ENCODE results near the gene SMAD1. TPM values are rescaled to one million over a fixed set of nuclear protein-coding genes. Genes with fewer than 3 reads are reported as not detected.

Gene SMAD1
- total and polyA plus RNA-seq, 12 donors, result 1.4 to 23.8 (median 14.2) TPM

DNA sequence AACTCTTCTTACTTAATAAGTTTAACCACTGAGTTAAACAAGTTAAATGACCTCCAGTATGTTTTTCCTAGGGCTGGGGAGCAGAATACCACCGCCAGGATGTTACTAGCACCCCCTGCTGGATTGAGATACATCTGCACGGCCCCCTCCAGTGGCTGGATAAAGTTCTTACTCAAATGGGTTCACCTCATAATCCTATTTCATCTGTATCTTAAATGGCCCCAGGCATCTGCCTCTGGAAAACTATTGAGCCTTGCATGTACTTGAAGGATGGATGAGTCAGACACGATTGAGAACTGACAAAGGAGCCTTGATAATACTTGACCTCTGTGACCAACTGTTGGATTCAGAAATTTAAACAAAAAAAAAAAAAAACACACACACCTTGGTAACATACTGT is 76.1 kb downstream of the SMAD1 start:
- 8 to 20% (median 15%) methylated on average over 3 of the region's 3 CpGs for WGBS, 4 donors
- Histone ChIP-seq H3K4me1 (replicated peaks in 1 of 2) (no peaks in the 10 kb centered on the region), H3K4me3 (no peak overlapping the region), H3K36me3 (replicated peaks in 1 of 2) (no peaks in the 10 kb centered on the region), H3K9me3 (replicated peaks in 1 of 3) (no peaks in the 10 kb centered on the region), H3K27me3 (no peaks in the 10 kb centered on the region), H3K27ac (no peak overlapping the region)
- intact Hi-C loops (cut with DNase I), result loop anchor here in 1 of 2 donors (10.0 kb wide), 1 partner anchor 323 kb away; no protein-coding TSS in a partner anchor
- DNase-seq, result peak; percentile 42 to 79 (median 56)
- TF ChIP-seq POLR2A (IDR thresholded peaks at IDR 0.05), result no peak
- TF ChIP-seq, protein P1, sequence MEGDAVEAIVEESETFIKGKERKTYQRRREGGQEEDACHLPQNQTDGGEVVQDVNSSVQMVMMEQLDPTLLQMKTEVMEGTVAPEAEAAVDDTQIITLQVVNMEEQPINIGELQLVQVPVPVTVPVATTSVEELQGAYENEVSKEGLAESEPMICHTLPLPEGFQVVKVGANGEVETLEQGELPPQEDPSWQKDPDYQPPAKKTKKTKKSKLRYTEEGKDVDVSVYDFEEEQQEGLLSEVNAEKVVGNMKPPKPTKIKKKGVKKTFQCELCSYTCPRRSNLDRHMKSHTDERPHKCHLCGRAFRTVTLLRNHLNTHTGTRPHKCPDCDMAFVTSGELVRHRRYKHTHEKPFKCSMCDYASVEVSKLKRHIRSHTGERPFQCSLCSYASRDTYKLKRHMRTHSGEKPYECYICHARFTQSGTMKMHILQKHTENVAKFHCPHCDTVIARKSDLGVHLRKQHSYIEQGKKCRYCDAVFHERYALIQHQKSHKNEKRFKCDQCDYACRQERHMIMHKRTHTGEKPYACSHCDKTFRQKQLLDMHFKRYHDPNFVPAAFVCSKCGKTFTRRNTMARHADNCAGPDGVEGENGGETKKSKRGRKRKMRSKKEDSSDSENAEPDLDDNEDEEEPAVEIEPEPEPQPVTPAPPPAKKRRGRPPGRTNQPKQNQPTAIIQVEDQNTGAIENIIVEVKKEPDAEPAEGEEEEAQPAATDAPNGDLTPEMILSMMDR (IDR thresholded peaks at IDR 0.05), result peak; percentile 68 to 88 (median 86)

DNA sequence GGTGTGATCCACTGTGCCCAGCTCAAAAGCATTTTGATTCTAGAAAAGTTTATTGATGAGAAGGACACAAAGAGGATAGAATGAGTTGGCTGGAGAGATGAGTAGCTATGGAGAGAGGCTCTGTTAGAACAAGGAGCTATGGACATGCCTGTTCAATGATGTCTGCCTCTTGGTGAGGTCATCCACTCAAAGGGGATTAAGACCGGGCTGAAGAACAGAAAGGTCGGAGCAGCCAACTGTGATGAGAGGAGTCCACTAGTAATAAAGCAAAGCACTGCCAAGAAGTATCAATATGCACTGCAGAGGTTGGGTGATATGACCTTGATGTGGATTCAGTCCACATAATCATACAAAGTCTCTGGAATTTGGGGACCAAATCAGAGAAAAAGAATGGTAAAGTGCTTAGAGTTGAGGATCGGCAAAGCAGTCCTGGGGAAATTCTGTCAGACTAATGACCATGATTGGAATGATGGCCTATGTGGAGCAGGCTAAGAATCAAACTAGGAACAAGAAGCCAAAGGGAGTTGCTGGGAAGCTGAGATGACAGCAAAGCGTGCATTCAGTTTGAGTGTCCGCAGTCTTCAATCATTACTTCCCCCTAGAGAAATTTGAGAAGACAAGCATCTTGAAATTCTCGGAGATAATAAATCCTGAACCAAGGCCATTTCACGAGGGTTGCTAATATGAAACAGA is 81.8 kb downstream of the SMAD1 start:
- Histone ChIP-seq H3K9me3 (replicated peaks in 1 of 3) (no peaks in the 10 kb centered on the region), H3K36me3 (replicated peaks in 1 of 2) (no peaks in the 10 kb centered on the region), H3K27ac (no peak overlapping the region), H3K4me1 (replicated peaks in 1 of 2) (no peaks in the 10 kb centered on the region), H3K27me3 (no peaks in the 10 kb centered on the region), H3K4me3 (no peak overlapping the region)
- intact Hi-C loops (cut with DNase I), result no loop called here
- TF ChIP-seq, protein P1 (IDR thresholded peaks at IDR 0.05), result no peak
- TF ChIP-seq POLR2A (IDR thresholded peaks at IDR 0.05), result no peak
- no peak for DNase-seq
- WGBS, 4 donors, result 73 to 85% (median 81%) methylated on average over 7 of the region's 7 CpGs

DNA sequence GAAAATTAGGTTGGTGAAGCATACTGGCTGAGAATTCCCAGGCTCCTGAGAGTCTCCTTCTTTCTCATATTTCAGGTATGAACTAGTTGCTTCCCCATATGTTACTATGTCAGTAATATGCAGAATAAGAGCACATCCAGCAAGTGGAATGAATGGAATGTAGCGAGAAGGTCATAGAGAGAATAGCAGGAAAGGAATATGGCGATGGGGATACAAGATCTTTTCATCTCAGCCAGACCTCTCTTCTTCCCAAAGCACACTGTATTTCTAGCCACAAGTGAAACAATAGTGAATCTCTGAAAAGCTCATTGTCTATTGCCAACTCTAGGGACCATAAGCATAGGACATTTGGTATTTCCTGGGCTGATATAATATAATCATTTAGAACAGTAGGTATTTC is 82.9 kb downstream of the SMAD1 start:
- Histone ChIP-seq H3K4me3 (no peak overlapping the region), H3K36me3 (replicated peaks in 1 of 2) (no peaks in the 10 kb centered on the region), H3K27me3 (no peaks in the 10 kb centered on the region), H3K4me1 (replicated peaks in 1 of 2) (no peaks in the 10 kb centered on the region), H3K27ac (no peak overlapping the region), H3K9me3 (replicated peaks in 1 of 3) (no peaks in the 10 kb centered on the region)
- intact Hi-C loops (cut with DNase I), result no loop called here
- no peak for DNase-seq
- TF ChIP-seq, protein P1 (IDR thresholded peaks at IDR 0.05), result no peak
- no peak for TF ChIP-seq POLR2A (IDR thresholded peaks at IDR 0.05)
- WGBS, 4 donors, result 85 to 100% (median 96%) methylated on average over 2 of the region's 2 CpGs

DNA sequence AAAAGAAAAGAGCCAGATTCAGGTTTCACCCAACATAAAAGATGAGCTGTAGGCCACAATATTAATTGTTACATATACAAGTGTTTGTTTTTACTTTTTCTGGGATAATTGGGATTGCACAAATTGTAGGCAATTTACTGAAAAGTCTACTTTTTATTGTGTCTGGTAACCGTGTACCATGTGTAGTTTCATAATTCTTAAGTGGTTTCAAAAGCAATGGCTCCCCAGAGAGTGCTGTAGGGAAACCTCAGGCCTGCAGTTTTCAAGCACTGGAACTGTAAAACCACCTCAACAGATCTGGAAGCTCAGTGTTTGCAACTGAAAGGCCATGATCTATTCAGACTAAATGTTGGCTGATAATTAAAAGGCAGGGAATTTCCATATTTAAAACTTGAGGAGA is 83.7 kb downstream of the SMAD1 start:
- whole genome bisulfite sequencing, 4 donors, result 57 to 69% (median 59%) methylated on average over 1 of the region's 1 CpG
- TF ChIP-seq POLR2A (IDR thresholded peaks at IDR 0.05), result no peak
- TF ChIP-seq, protein P1 (IDR thresholded peaks at IDR 0.05), result no peak
- Histone ChIP-seq H3K4me3 (no peak overlapping the region), H3K4me1 (replicated peaks in 1 of 2) (no peaks in the 10 kb centered on the region), H3K27ac (no peak overlapping the region), H3K36me3 (replicated peaks in 1 of 2) (no peaks in the 10 kb centered on the region), H3K9me3 (replicated peaks in 1 of 3) (no peaks in the 10 kb centered on the region), H3K27me3 (no peaks in the 10 kb centered on the region)
- intact Hi-C loops (cut with DNase I), result no loop called here
- DNase-seq, result no peak
